Skeletal muscle cell (primary cell): Measurements from ENCODE around the gene TTYH1.

ENCODE experiments used
- DNase-seq: peaks from one replicate; pipeline ENCODE4 v3.0.0-alpha.2; 2010; ENCODE audit warnings: low read depth
- H3K4me3 ChIP-seq: 2 replicates; pipeline ENCODE4 v1.5.1; 2011; ENCODE audit warnings: low read depth, mild to moderate bottlenecking, control low read depth, low read length, moderate library complexity

TTYH1 gene

GRCh38 chr19:54470276-54470887, 55.1 kb downstream of the TTYH1 start:
- DNase-seq, result no peak
- H3K4me3 ChIP-seq, result peak overlapping the region; percentile 54

DNA sequence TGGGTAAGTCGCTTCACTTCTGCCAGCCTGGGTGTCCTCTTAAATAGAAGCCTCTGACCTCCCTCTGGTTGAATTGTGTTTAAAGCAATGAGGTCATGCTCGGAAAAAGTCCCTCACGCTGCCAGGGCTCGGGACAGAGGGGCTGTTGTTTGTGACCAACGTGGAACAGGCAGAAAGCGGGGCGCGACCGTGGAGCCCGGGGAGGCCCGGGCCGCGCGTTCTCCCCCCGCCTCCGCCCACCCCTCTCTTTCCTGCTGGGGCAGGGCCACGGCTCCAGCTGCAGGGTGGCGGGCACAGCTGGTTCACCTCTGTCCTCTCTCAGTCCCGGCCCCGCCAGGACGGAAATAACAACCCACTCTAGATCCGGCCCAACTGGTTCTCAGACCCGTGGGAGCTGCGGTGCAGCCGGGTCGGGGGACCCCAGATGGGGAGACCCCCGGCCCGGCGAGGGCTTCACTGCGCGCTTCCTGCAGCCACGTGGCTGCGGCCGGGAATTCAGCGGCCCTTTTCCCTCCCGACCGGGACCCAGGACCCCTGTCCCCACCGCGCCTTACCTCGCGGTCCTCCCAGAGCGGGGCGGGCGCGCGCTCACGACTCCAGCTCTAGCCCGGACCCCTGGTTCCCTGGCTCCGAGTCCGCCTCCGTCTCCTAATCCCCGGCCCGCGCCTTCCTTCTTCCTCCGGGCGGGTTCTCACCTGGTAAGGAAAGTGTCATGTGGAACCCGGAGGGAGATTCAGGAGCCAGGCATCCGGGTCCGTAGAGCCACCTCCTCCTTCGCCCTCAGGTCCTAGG, 55.9 kb downstream of the TTYH1 start:
- peak overlapping the region; percentile 54 for H3K4me3 ChIP-seq

DNA sequence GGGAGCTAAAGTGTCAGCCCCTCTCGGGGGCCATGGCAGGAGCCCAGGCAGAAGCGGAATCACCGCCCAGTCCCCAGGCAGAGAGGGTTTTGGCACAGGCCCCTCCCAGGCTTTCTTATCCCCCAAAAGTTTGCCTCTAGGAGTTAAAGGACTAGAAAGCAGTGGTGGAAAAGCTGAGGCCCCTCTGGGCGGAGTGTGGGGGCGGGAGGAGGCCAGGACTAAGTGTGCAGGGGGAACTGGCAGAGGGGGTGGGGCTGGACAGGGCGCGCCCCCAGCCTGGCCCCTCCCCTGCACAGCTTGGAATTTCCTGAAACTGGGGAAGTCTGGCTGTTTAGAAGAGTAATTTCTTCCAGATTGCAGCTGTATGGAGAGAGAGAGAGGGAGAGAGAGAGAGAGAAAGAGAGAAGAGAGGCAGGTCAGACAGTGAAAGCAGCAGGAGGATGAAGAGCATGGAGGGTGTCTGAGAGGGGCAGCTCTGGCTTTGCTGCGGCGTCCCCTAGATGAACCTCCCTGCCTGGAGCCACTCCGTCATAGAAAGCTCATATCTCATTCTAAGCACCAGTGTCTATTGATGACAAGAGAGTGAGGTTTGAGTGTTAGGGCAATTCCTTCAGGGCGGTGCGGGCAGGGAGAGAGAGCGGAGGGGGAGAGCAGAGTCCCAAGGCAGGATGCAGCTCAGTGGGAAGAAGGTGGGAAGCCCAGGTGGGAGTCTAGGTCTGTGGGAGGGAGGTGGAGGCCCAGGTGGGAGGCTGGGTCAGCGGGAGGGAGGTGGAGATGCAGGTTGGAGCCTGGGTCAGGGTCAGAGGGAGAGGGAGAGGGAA, 58.0 kb downstream of the TTYH1 start, which contains the start of gene CDC42EP5:
Gene CDC42EP5, minus strand, starts transcription at position 226 of the 821 bp plus-strand sequence. CDS start 7,749 bp downstream, outside the sequence.
- DNase-seq, result peak; percentile 55

More for the DNA sequence above, 55.9 kb downstream of the TTYH1 start:
- no peak for DNase-seq

DNA sequence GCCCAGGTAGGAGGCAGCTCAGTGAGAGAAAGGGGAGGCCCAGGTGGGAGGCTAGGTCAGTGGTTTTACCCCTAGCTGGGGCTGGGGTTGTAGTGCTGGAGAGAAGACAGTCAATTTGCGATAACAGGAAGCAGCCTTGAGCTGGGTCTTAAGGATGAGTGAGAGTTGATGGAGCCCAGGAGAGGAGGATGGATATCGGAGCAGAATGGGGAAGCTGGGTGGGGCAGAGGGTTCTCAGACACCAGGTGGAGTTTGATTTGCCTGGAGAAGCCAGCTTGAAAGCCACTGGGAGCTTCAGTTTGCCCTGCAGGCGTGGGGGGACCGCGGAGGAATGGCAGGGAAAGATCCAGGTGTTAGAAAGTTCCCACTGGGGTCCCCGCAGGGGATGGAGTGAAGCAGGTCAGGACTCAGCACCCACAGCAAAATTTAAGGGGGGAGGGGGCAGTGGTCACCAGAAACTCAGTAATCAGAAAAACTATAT, 58.7 kb downstream of the TTYH1 start:
- no peak for DNase-seq
- H3K4me3 ChIP-seq, result peak overlapping the region; percentile 66

More for the DNA sequence above, 58.0 kb downstream of the TTYH1 start, which contains the start of gene CDC42EP5:
- H3K4me3 ChIP-seq, result peak within 1 kb of the TSS; percentile 66

DNA sequence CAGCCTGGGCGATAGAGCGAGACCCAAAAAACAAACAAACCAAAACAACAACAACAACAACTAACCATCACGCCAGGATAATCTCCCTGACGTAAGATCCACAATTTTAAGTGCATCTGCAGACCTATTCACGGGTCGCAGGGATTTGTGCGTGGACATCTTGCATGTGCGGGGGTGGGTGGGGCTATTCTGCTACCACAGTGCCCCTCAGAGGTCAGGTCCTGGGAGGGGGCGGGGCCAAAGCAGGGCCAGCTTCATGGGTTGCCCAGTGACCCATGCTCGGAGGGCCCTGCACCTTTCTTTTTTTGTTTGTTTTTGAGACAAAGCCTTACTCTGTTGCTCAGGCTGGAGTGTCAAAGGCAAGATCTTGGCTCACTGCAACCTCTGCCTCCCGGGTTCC, 60.4 kb downstream of the TTYH1 start:
- no peak for DNase-seq
- H3K4me3 ChIP-seq, result no peak overlapping the region

- no peak for DNase-seq
- H3K4me3 ChIP-seq, result no peak overlapping the region
Observed at GRCh38 chr19:54477650-54478049, 62.4 kb downstream of the TTYH1 start.

DNA sequence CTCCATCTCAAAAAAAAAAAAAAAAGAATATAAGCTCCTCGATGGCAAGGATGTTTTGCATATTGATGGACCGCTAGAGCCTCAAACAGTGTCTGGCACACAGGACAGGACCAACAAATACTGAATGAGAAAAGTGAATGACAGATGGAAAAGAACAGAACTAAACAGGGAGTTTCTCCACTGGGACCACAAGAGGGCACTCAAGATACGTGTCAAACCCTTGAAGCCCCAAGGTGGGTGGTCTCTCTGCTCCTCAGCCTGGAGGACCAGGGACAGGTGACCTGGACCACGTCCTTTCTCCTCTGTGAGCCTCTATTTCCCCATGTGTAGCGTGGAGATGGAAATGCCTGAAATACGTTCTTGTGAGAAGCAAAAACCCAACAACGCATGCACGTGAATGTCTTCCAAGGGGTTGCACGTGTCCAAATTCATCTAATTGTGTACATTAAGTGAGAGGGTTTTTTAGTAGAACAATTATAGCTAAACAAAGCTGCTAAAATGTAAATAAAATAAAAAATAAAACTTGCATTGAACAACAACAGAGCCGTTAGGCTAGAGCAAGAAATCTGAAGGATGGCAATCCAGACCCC, 63.5 kb downstream of the TTYH1 start:
- no peak for DNase-seq
- H3K4me3 ChIP-seq, result no peak overlapping the region

DNA sequence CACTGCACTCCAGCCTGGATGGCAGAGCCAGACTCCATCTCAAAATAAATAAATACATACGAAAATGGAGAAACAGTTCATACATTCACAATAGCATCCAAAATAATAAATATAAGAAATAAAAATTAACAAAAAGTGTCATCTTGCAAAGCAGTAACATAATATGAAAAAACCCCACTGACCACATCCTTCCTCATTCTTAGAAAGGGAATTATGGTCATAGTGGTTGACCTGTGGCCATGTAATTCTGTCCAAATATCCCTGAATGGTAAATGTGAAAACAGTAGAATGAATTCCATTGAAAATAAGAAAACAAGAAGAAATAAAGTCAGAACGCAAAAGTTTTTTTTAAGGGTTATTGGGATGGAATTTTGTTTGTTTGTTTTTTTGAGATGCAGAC, 64.8 kb downstream of the TTYH1 start:
- no peak for DNase-seq

GRCh38 chr19:54481326-54481930, 66.2 kb downstream of the TTYH1 start:
- no peak overlapping the region for H3K4me3 ChIP-seq
- DNase-seq, result no peak

More for the DNA sequence above, 64.8 kb downstream of the TTYH1 start:
- H3K4me3 ChIP-seq, result no peak overlapping the region

- H3K4me3 ChIP-seq, result no peak overlapping the region
- no peak for DNase-seq
Observed at GRCh38 chr19:54482889-54483288, 67.6 kb downstream of the TTYH1 start.

DNA sequence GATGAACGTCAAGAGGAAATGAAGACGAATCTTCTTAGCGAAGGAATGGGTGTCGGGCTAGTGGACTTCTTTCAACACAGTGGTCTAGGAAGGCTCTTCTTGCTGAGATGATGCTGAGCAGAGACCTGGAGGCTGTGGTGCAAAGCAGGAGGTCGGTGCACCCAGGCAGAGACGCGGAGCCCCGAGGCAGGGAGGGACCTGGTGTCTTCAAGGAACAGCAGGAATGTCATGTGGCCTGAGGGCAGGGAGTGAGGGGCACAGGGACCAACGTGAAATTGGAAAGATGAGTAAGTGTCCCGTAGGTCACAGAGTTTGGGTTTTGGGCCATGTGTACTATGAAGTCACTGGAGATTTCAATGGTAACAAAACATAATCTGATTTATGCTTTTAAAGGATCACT, 69.2 kb downstream of the TTYH1 start:
- DNase-seq, result no peak
- no peak overlapping the region for H3K4me3 ChIP-seq

GRCh38 chr19:54485851-54486250, 70.6 kb downstream of the TTYH1 start:
- no peak overlapping the region for H3K4me3 ChIP-seq
- DNase-seq, result no peak
